ENCODE measurements around the gene TBX15.

GRCh38 chr1:118973032-118973431, 15.1 kb downstream of the TBX15 start:
- TF ChIP-seq CTCF (IDR thresholded peaks at IDR 0.05), result no peak
- TF ChIP-seq POLR2AphosphoS5 (IDR thresholded peaks at IDR 0.05), result no peak
- TF ChIP-seq POLR2A (IDR thresholded peaks at IDR 0.05), result no peak

All from suprapubic skin (tissue), 4 donors.